Colonic mucosa (tissue), 4 donors: ENCODE results near the gene IL1R2. TPM values are rescaled to one million over a fixed set of nuclear protein-coding genes. Genes with fewer than 3 reads are reported as not detected.

Source experiments
- DNase-seq: peaks from one replicate; pipeline ENCODE4 v3.0.0-alpha.2; 2020
- H3K27ac ChIP-seq: fragments of 200-600 bp; one replicate; pipeline ENCODE4 v1.8.0; 2021
- H3K27me3 ChIP-seq: fragments of 200-600 bp; one replicate; pipeline ENCODE4 v1.8.0; 2021
- H3K36me3 ChIP-seq: fragments of 200-600 bp; one replicate; pipeline ENCODE4 v1.8.0; 2021
- H3K4me1 ChIP-seq: fragments of 200-600 bp; one replicate; pipeline ENCODE4 v1.8.0; 2021; ENCODE audit warnings: mild to moderate bottlenecking
- H3K4me3 ChIP-seq: fragments of 200-600 bp; one replicate; pipeline ENCODE4 v1.8.0; 2021
- H3K9ac ChIP-seq, 2 donors: one replicate each; pipeline ENCODE4 v1.7.0; 2013; ENCODE audit warnings: control low read depth in 2 of 2, low read depth in 2 of 2, low read length in 2 of 2
- H3K9me3 ChIP-seq: fragments of 200-600 bp; one replicate; pipeline ENCODE4 v1.8.0; 2021
- CTCF ChIP-seq: fragments of 200-600 bp; IDR thresholded peaks from one replicate; pipeline ENCODE4 v1.8.0; 2022; ENCODE audit warnings: antibody characterized with exemption, mild to moderate bottlenecking
- intact Hi-C: fragments of 100-400 bp; cut with DNase I; formaldehyde crosslinking; loops from one replicate; pipeline ENCODE4 v1.14.1; 2022
- total RNA-seq, 2 donors: library from RNA; stranded (reverse); fragmentation: NEBNext Ultra II Directional in 1 of 2; extraction: Animal tissue kit (Norgen Biotek cat#: 25700) in 1 of 2; gene quantifications; one replicate each; pipeline ENCODE4 v1.2.1, GENCODE V29; 2021
- donor health status: healthy.
- donor health status: DM: no; HTN: no; CAD: no.
- donor health status: DM: no; HTN: no; CAD: no.

The IL1R2 gene
- total RNA-seq, 2 donors from 2014 or later = 50.1 to 152 TPM

GRCh38 chr2:101949304-101949703 is 42.5 kb upstream of the IL1R2 start:
- intact Hi-C loops = no loop called here
- Histone ChIP-seq H3K27ac (no peak overlapping the region), H3K9ac (no peak overlapping the region), H3K27me3 (no peaks in the 10 kb centered on the region), H3K4me3 (no peak overlapping the region), H3K4me1 (no peaks in the 10 kb centered on the region), H3K9me3 (no peaks in the 10 kb centered on the region), H3K36me3 (no peaks in the 10 kb centered on the region)
- no peak for DNase-seq
- TF ChIP-seq CTCF = no peak

- no peak for TF ChIP-seq CTCF
- H3K27me3 ChIP-seq = no peaks in the 10 kb centered on the region
- no peak for DNase-seq
- H3K36me3 ChIP-seq = no peaks in the 10 kb centered on the region
- H3K4me1 ChIP-seq = no peaks in the 10 kb centered on the region
- no peak overlapping the region for H3K27ac ChIP-seq
- no peak overlapping the region for H3K9ac ChIP-seq
- no peaks in the 10 kb centered on the region for H3K9me3 ChIP-seq
- intact Hi-C loops = no loop called here
- H3K4me3 ChIP-seq = no peak overlapping the region
Observed at GRCh38 chr2:101951296-101951695, 40.5 kb upstream of the IL1R2 start.

- DNase-seq = no peak
- intact Hi-C loops = no loop called here
- Histone ChIP-seq H3K36me3 (no peaks in the 10 kb centered on the region), H3K4me3 (no peak overlapping the region), H3K27me3 (no peaks in the 10 kb centered on the region), H3K27ac (no peak overlapping the region), H3K9ac (no peak overlapping the region), H3K9me3 (no peaks in the 10 kb centered on the region), H3K4me1 (no peaks in the 10 kb centered on the region)
- TF ChIP-seq CTCF = no peak
Observed at GRCh38 chr2:101952551-101952950, 39.2 kb upstream of the IL1R2 start.

- Histone ChIP-seq H3K4me1 (no peaks in the 10 kb centered on the region), H3K9me3 (no peaks in the 10 kb centered on the region), H3K9ac (no peak overlapping the region), H3K4me3 (no peak overlapping the region), H3K36me3 (no peaks in the 10 kb centered on the region), H3K27ac (no peak overlapping the region), H3K27me3 (no peaks in the 10 kb centered on the region)
- no peak for DNase-seq
- intact Hi-C loops = no loop called here
- no peak for TF ChIP-seq CTCF
Observed at GRCh38 chr2:101956465-101957438, 35.0 kb upstream of the IL1R2 start.

- intact Hi-C loops = no loop called here
- TF ChIP-seq CTCF = no peak
- peak overlapping the region; percentile 23 for H3K27ac ChIP-seq
- H3K9me3 ChIP-seq = no peaks in the 10 kb centered on the region
- H3K36me3 ChIP-seq = no peaks in the 10 kb centered on the region
- H3K4me3 ChIP-seq = no peak overlapping the region
- no peak for DNase-seq
- H3K4me1 ChIP-seq = no peaks in the 10 kb centered on the region
- H3K27me3 ChIP-seq = no peaks in the 10 kb centered on the region
- H3K9ac ChIP-seq = no peak overlapping the region
Observed at GRCh38 chr2:101958061-101958460, 33.7 kb upstream of the IL1R2 start.
